ENCODE data around the gene ST3GAL3.
"Not testable (repeated sequence)": the region's sequence is repeated elsewhere in the genome, so short reads cannot be mapped to it uniquely, and the experiment has no call there.

Gene ST3GAL3

GRCh38 chr1:43753422-43753821 lies 46.1 kb downstream of the ST3GAL3 start:
- no peak for DNase-seq

GRCh38 chr1:43754892-43755291 lies 47.6 kb downstream of the ST3GAL3 start:
- DNase-seq, result no peak

DNA sequence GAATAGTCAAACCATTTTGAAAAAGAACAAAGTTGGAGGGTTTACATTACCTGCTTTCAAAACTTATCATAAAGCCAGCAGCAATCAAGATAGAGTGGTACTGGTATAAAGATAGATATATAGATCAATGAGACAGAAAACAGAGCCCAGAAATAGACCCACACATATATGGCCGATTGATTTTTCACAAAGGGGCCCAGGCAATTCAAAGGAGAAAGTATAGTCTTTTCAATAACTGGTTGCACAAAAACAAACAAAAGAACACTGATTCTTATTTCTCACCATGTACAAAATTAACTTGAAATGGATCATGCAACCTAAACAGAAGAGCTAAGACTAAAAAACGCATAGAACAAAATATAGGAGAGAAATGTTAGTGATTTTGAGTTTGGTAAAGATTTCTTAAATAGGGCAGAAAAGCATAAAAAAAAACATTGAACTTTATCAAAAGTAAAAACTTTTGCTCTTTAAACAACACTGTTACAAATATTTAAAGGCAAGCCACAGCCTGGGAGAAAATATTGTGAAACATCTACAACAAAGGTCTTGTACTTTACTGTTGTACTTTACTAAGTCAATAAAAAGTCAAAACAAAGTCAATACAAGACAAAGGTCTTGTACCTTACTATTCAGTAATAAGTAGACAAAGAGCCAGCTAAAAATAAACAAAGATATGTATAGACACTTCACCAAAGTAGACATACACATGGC lies 50.2 kb downstream of the ST3GAL3 start:
- no peak for DNase-seq

DNA sequence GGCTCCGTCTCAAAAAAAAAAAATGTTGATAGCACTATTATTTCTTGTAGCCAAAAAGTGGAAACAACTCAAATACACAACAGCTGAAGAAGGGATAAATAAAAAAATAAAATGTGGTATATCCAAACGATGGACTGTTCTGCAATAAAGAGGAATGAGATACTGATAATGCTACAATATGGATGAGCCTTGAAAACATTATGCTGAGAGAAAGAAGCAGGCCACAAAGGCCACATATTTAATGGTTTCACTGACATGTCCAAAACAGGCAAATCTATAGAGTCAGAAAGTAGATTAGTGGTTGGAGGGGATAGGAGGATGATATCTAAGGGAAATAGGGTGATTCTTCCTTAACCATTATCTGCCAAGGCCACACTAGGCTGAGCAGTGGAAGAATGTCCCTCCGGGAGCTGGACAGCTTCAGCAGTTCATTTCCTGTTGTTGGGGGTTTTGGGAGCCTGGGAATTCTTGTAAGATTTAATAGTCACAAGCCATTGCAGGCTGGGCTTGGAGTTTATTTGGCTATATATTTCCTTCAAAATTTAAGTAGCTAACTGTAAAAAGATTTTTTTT lies 53.5 kb downstream of the ST3GAL3 start:
- no peak for DNase-seq

- DNase-seq, result peak in 52 of 56 donors; percentile 8 to 86 (median 58)
These were observed 56.2 kb downstream of the ST3GAL3 start for GRCh38 chr1:43763497-43763973.

- peak in 13 of 56 donors; percentile 1 to 30 (median 5) for DNase-seq
These were observed 57.2 kb downstream of the ST3GAL3 start for GRCh38 chr1:43764581-43764980.

DNA sequence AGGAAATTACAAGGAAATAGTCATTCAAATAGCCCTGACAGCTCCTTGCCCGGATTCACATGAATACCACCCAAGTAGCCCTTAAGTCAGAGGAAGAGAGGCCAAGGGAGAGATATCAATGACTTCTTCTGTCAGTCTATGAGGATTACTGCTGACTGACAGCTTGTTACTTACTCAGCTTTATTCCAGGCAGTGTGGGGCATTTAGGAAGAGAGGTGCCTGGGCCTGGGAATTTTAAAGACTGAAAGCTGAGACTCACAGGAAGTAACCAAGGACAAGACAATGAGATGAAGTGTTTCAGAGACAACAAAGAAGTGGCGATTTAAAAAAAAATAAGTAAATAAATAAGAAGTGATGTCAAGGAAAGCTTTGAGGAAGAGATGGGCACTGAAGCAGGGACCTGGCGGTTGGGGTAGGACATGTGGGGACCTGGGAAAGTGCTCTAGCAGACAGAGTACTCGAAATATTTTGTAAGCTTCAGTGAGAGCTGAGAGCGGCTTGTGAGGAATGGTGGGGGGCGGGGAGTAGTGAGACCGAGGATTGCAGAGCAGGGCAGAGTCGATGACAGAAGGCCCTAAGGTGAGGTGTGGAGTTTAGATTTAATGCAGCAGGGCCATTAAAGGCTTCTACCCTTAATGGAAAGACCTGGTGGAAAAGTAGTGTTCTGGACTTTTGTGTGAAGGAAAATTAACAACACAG lies 58.9 kb downstream of the ST3GAL3 start:
- DNase-seq, result no peak

DNA sequence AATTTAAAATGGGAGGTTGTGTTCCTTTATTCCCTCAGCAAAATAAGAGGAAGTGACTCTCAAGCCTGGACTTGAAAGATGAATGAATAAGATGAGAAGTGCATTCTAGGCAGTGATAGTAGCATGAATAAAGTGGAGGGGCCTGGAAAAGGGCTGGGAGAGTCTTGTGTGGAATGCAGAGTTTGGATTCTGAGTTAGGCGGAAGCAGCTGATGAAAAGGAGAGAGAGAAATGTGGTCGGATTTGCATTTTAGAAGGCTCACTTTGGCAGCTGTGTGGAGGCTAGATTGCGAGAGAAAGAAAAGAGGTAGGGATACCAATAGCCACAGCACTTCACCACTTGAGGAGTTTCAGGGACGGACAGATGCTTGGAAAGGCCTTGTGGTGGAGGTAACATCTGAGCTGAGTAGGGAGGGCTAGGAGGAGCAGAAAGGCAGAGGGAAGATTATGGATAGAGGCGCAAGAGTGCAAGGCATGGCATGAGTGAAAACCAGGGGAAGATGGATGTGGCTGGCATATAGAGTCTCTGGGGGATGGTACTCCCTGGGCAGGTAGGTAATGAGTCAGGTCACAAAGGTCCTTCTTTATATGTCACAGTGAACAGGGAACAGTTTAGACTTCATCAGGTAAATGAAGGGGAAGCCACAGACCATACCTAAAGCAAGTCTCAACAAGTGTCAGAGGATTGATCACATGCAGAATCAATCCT lies 59.6 kb downstream of the ST3GAL3 start:
- DNase-seq, result no peak

- DNase-seq, result no peak
These were observed 60.8 kb downstream of the ST3GAL3 start for GRCh38 chr1:43768168-43768567.

DNA sequence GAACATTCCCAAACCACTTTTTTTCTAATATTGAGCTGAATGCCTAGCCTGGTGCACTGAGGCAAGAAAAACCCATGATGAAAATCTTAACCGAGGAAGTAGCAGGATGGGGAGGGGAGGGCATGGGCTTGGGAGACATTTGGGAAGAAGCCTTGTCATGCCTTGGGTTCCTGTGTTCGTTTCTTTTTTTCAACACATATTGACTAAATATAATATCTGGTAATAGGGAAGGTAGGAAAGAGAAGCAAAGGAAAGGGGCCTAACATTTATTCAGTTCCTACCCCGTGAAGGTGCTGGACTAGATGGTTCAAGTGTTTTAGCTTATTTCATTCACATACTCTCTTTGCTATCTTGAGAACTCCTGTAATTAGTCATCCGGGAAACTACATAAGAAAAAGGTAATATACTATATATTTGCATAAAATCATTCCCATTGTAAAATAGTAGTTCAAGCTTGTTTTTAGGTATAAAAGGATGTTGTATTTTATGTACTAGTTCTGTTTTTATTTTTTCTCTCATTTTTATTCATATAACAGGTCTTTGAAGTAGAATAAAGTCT lies 62.1 kb downstream of the ST3GAL3 start:
- DNase-seq, result no peak

- no peak for DNase-seq
These were observed 62.8 kb downstream of the ST3GAL3 start for GRCh38 chr1:43770111-43770510.

DNA sequence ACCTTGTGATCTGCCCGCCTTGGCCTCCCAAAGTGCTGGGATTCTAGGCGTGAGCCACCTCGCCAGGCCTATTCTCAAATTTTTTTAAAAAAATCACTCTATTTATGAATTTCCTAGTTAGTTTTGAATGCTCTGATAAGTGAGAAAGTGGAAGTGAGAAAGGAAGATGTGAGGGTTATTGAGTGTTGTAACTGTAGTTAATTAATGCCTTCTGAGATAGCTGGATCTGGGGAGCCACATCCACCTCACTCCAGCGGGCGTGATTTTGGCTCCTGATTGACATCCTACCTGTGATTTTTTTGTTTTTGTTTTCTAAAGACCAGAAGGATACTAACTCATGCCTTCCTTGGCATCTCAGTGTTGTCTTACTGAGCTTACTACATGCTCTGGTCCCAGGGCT lies 65.6 kb downstream of the ST3GAL3 start:
- no peak for DNase-seq

- no peak for DNase-seq
These were observed 66.5 kb downstream of the ST3GAL3 start for GRCh38 chr1:43773821-43774220.

- DNase-seq, result no peak
These were observed 67.0 kb downstream of the ST3GAL3 start for GRCh38 chr1:43774359-43774758.

DNA sequence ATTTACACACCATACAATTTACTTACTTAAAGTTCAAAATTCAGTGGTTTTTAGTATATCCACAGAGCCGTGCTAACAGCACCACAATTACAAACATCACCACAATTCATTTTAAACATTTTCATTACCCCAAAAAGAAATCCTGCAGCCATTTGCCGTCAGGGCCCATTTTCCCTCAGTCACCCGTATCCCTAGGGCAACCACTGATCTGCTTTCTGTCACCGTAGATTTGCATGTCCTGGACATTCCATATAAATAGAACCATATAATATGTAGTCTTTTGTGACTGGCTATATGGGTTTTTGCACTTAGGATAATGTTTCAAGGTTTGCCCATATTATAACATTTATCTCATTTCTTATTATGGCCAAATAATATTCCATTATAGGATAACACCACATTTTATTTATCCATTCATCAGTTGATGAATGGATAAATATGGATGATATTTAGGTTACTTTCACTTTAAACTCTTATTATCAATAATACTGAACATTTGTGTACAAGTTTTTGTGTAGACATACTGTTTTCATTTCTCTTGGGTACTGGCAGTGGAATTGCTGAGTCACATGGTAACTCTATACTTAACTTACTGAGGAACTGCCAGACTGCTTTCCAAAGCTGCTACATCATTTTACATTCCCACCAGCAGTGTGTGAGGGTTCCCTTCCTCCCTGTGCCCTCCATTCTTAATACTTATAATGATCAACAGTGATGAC lies 68.9 kb downstream of the ST3GAL3 start:
- DNase-seq, result no peak

GRCh38 chr1:43777916-43778315 lies 70.6 kb downstream of the ST3GAL3 start:
- not testable (repeated sequence) for DNase-seq

DNA sequence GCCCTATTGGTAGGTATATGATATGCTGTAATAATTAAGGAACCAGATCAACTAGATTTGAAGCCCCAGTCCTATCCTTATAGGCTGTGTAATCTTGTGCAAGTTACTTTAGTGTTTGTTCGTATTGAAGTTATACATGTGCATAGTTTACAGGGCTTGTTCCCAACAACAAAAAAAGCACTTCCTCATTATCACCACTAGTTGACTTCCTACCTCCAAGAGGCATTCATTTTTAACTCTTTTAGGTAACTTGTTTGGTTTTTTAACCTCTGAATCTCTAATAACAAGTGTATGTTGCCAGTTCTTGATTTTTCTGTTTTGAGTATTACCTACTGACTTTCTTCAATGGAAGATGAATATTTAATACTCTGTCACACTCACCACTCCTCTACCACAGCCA lies 71.9 kb downstream of the ST3GAL3 start:
- DNase-seq, result no peak

GRCh38 chr1:43779805-43780403 lies 72.6 kb downstream of the ST3GAL3 start:
- no peak for DNase-seq

DNA sequence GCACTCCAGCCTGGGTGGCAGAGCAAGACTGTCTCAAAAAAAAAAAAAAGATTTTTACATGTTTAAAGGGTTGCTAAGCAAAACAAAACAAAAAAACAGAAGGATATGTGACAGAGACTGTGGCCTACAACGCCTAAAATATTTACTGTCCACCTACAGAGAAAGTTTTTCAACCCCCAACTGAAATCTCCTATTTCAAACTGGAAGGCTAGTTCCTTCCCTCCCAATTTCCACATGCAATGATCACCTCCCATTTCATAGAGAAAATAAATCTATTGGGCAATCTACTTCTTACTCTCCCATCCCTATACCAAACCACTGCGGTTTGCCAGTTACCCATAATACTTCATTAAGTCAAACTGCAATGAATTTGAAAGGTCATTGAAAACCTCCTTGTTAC lies 74.2 kb downstream of the ST3GAL3 start:
- DNase-seq, result no peak

DNA sequence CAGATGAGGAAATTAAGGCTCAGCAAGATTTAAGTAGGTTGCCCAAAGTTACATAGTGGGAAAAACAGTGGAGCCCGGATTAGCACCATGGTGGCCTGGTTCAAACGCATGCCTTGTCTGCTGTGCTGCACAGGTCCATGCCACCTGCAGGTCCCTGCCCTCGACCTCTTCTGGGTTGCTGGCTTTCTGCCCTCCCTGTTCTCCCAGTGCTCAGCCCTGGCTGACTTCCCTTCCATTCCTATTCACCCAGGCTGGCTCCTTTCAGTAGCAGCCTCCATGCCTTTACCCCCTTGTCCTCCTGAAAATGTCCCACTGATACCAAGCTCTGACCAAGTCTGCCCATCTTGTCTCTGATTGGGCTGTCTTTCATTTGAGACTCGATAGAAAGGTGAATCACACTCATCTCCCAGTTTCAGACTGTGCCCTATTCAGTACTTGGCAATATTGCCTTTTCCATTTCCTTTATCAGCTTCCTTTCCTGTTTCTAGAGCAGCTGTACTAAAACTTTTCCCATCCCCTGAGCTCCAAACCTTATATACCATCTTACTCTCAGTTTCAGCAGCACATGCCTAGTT lies 75.8 kb downstream of the ST3GAL3 start:
- no peak for DNase-seq

All from nucleus accumbens (tissue), 56 donors.